NOMO-1 treated with DMSO at 0.1 percent for 48 hours (cell line): ENCODE measurements around the gene FADS3.

Experiments
- DNase-seq: peaks from one replicate; lab custom pipeline; 2025; ENCODE audit not compliant: unreplicated experiment; lab: John Stamatoyannopoulos, UW

FADS3 gene

GRCh38 chr11:61891331-61892084 is at the start of gene FADS3:
Gene FADS3, minus strand, starts transcription at chr11:61891545. Its CDS starts 164 bp downstream, at chr11:61891381.
- DNase-seq, result peak; percentile 48

DNA sequence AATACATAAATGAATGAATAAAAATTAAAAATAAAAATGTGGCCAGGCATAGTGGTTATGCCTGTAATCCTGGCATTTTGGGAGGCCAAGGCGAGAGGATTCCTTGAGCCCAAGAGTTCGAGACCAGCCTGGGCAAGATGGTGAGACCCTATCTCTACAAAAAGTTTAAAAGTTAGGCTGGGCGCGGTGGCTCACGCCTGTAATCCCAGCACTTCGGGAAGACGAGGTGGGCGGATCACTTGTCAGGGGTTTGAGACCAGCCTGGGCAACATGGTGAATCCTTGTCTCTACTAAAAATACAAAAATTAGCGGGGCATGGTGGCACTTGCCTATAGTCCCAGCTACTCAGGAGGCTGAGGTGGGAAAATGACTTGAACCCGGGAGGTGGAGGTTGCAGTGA is 49.1 kb upstream of the FADS3 start:
- no peak for DNase-seq

- DNase-seq, result no peak
Measured at GRCh38 chr11:61935861-61936260, 44.5 kb upstream of the FADS3 start.

DNA sequence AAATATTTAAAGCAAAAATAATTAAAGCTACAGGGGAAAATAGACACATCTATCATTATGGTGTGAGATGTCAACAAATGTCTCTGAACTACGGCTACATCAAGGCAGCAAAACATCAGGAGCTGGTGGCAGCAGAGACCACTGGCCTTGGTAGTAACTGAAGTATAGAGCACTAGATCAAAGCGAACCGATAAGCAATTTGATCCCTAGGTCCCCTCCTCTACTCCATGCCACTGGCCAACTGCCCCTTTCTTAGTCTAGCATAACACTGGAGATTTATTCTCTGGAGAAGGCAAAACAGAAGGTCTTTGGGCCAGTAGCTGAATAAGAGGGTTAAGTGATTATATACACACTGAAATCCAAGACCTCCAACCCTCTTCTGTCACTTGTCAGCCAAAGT is 39.6 kb upstream of the FADS3 start:
- DNase-seq, result no peak

- DNase-seq, result no peak
Measured at GRCh38 chr11:61928606-61929005, 37.3 kb upstream of the FADS3 start.

DNA sequence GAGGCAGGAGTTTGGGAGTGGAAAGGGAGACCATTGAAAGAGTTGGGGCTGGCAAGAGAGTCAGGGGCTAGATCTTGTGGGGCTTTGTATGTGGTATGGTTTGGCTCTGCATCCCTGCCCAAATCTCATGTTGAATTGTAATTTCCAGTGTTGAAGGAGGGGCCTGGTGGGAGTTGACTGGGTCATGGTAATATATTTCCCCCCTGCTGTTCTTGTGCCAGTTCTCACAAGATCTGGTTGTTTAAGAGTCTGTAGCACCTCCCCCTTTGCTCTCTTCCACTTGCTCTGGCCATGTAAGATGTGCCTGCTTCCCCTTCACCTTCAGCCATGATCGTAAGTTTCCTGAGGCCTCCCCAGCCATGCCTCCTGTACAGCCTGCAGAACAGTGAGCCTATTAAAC is 36.2 kb upstream of the FADS3 start:
- DNase-seq, result no peak

DNA sequence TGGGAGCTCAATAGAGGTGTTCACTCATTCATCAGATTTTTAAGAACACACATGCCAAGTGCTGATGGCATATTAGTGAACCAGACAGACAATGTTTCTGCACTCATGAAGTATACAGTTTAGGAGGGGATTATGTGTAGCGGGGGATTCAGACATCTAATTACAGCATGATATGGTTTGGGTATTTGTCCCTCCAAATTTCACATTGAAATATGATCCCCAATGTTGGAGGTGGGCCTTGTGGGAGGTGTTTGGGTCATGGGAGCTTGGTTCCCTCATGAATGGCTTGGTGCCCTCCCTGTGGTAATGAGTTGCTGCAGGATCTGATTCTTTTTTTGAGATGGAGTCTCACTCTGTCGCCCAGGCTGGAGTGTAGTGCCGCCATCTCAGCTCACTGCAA is 34.9 kb upstream of the FADS3 start:
- no peak for DNase-seq

DNA sequence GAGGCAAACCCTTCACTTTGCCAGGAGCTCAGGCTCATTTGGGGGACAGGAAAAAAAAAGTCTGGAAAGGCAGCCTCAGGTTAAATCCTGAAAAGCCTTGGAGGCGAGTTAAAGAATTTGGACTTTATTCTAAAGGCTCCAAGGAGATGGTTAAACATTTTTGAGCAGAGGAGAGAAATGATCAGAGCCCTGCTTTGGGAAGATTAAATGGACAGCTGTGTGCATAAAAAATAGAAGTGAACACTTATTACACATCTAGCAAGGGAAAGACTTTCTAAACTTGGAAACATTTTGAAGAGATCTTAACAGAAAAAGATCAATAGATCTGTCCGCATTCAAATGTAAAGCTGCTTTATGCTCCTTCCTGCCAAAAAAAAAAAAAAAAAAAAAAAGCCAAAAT is 34.4 kb upstream of the FADS3 start:
- DNase-seq, result no peak

DNA sequence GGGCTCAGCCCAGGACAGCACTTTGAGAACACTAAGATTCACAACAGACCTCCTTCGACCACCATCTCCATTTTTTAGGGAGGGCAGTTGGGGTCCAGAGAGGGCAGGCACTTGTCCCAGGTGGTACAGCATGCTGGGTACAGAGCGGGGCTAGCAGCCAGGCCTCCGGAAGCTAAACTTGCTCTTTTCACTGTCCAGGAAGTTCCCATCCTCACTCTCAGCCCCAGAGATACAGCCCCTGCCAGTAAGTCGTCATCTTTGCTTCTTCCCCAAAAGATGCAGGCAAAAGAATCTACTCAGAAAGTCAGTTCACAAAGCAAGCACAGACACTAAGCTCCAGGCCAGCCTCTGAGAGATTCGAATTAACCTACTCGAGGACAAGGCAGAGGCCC is 32.7 kb upstream of the FADS3 start:
- no peak for DNase-seq

- no peak for DNase-seq
Measured at GRCh38 chr11:61923166-61924063, 32.1 kb upstream of the FADS3 start.

- peak; percentile 89 for DNase-seq
Measured at GRCh38 chr11:61922539-61922938, 31.2 kb upstream of the FADS3 start.

GRCh38 chr11:61921446-61921845 is 30.1 kb upstream of the FADS3 start:
- no peak for DNase-seq

DNA sequence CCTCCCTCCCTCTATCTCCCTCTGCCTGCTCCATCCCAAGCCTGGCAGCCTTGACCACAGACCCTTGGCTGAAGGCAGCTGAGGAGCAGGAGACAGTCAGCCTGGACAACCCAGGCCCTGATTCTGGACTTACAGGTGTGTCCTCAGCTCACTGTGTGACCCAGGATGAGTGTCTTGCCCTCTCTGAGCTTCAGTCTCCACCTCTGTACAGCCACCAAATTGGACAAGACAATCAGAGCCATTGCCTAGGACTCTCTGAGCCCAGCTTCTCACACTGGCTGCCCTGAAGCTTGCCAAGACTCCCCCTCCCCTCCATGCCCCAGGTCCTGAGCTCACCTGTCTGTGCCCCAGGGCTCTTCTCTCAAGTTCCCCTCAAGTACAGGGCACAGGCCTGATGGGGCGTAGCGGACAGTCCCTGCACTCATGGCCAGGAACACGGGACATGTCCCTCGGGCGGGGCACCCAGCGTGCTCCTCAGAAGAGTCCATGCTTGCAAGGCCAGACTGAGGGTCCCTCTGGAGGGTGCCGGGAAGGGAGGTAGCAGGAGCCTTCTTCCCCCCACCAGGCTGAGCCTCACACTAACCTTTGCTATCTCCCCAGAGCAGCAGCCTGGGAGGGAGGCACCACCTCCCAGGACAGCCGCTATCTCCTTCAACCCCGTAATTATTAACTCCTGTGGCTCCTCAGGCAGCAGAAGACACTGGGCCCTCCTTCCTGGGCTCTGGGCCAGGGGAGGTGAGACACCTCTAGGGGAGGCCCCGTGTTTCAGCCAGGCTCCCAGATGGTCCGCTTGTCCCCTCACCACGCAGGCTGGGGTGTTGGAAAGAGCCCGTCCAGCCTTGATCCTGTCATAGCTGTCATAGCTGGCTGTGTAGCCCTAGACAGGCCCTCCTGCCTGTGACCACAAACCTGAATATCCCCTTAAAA is 28.6 kb upstream of the FADS3 start:
- no peak for DNase-seq

- no peak for DNase-seq
Measured at GRCh38 chr11:61918938-61919704, 27.8 kb upstream of the FADS3 start.

GRCh38 chr11:61918251-61918937 is 27.0 kb upstream of the FADS3 start:
- no peak for DNase-seq

DNA sequence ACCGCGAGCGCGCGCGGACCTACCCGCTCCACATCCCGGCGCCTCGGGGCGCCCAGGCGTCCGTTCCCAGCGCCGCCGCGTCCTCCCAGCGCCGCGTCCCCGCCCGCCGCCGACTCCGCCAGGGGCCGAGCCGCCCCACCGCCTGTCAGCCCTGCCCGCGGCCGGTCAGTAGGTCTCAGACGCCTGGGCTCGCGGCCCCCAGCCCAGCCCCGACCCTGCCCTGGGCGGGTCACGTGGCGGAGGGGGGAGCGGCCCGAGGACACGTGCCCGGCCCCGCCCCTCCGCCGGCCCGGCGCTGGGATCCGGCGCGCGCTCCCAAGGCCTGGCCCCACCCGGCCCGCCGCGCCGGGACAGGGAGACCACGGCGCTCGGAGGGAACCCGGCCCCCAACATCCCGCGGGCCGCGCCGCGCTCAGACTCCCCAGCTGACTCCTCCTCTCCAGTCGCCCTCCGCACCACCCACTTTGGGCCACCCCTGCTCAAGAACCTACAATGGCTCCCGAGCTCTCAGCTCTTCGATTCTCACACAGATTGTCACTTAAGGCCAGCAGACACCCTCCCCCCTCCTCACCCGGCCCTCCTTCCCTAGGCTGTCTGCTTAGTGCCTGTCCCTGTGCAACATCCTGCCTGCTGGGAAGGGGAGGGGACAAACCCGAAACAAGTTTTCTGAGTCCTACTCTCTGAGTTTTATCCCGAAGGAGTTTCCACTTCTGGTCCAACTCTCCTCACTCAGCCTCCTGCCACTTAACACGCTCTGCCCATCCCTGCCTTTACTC is 26.2 kb upstream of the FADS3 start, which contains the start of gene RAB3IL1:
Gene RAB3IL1 (minus strand): TSS at position 233 of the 776 bp plus-strand sequence. CDS start 199 bp downstream, at position 34.
- DNase-seq, result no peak

DNA sequence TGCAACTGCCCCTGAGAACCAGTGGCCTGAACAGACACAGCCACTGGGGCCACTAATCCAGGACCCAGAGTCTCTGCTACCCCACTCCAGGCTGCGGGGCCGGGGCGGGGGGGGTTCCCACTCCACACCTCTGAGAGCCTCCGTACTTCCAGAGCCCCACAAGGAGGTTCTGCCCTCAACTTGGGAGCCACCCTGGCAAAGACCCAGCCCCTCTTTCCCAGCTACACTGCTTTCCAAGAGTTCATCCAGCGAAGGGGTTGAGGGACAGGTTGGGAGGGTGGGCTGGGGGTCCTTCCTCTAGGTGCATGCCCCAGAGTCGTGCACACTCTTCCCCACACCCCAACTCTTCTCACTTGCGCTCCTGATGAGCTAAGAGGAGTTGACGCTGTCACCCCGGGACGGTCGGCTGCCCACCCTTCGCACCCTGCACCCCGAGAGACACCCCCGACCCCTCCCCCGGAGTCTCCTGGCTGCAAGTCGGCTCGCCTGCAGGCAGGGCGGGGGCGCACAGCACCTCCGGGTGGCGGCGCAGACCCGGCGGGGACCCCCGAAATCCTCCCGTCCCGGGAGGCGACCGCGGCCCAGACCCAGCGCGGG is 25.5 kb upstream of the FADS3 start:
- DNase-seq, result no peak

DNA sequence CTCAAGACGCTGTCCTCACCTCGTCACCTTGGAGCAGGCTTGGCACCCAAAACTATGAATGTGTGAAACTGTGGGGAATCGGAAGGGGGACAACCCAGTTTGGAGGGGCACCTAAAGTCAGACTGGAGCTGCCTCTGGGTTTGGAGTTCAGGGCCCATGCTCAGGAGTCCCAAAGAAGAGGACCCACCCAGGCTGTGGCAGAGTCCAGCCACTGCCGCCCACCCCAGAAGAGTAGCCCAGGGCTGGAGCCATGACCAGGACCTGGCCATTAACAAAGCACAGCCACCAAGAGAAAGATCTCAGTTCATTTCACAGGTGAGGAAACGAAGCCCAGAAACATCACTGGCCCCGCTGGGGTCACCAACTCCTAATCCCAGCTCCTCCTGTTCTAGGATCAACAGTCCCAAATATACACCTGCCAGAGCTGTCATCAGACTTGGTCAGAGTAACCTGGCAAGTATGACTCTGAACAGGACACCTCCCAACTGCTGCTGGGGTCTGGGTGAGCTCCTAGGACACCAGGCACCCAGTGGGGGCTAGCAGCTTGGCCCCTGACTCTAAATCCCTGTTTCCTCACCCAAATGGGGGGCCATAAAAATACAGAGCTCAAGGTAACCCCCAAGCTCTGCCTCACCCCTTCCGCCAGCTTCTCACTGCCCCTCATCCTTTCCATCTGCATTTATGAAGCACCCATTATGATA is 23.3 kb upstream of the FADS3 start:
- no peak for DNase-seq
